Peyer's patch (tissue), 4 donors: ENCODE results near the gene MTMR12.

Experiments used
- POLR2A ChIP-seq, 2 donors: fragments of 450-650 bp; IDR thresholded peaks; one replicate each; pipeline ENCODE4 v1.5.1; 2017; ENCODE audit warnings: antibody characterized with exemption in 2 of 2, mild to moderate bottlenecking in 2 of 2, moderate library complexity in 2 of 2
- TF ChIP-seq, protein P1 (sequence below), 6 experiments: fragments of 450-650 bp in 4 of 6; fragments of 200-600 bp in 2 of 6; sonication (generic) in 1 of 6; IDR thresholded peaks; one replicate each; pipeline ENCODE4 v1.5.1; 2017 to 2019; ENCODE audit warnings: antibody characterized with exemption in 6 of 6, mild to moderate bottlenecking in 3 of 6, moderate library complexity in 1 of 6

DNA sequence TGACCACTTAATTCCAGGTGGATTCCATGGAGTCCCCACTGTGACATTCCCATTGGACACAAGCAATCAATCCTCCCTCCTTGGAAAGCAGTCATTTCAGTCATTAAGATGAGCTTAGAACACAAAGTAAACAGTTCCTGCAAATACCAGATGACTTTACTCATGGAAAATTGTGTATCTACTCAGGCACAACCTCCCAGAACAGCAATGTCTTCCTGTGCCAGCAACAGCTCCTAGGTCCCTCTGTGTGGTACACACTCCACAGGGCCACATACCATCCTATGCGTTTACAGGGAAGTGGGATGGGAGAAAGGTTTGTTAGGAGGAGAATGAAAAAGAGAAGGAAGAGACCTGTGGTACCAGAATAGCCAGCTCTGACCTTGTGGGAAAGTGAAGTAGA lies 53.7 kb downstream of the MTMR12 start:
- TF ChIP-seq, protein P1, sequence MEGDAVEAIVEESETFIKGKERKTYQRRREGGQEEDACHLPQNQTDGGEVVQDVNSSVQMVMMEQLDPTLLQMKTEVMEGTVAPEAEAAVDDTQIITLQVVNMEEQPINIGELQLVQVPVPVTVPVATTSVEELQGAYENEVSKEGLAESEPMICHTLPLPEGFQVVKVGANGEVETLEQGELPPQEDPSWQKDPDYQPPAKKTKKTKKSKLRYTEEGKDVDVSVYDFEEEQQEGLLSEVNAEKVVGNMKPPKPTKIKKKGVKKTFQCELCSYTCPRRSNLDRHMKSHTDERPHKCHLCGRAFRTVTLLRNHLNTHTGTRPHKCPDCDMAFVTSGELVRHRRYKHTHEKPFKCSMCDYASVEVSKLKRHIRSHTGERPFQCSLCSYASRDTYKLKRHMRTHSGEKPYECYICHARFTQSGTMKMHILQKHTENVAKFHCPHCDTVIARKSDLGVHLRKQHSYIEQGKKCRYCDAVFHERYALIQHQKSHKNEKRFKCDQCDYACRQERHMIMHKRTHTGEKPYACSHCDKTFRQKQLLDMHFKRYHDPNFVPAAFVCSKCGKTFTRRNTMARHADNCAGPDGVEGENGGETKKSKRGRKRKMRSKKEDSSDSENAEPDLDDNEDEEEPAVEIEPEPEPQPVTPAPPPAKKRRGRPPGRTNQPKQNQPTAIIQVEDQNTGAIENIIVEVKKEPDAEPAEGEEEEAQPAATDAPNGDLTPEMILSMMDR (IDR thresholded peaks at IDR 0.05), result no peak
- no peak for TF ChIP-seq POLR2A (IDR thresholded peaks at IDR 0.05)
